ENCODE results near the gene EXOC1.

- TF ChIP-seq CTCF (conservative IDR thresholded peaks at IDR 0.05; ENCODE audit: low read length) (no peak), EZH2phosphoT487 (IDR thresholded peaks at IDR 0.05; ENCODE audit: borderline replicate concordance) (no peak)
Observed at GRCh38 chr4:55938481-55938880, 85.0 kb downstream of the EXOC1 start.
